GM18511 (cell line): ENCODE results near the gene NT5C3B.
"Not testable (repeated sequence)": the region's sequence is repeated elsewhere in the genome, so short reads cannot be mapped to it uniquely, and the experiment has no call there.

Experiments
- ATAC-seq: cut with Tn5 transposase; IDR thresholded peaks from one replicate; pipeline ENCODE4 v1.9.1; 2021; ENCODE audit warnings: mild to moderate bottlenecking, moderate library complexity; ENCODE audit not compliant: unreplicated experiment

Gene NT5C3B

GRCh38 chr17:41785091-41785858 is 50.8 kb downstream of the NT5C3B start:
- no peak for ATAC-seq

- no peak for ATAC-seq
Observed at GRCh38 chr17:41784207-41784744, 51.8 kb downstream of the NT5C3B start.

- ATAC-seq = no peak
Observed at GRCh38 chr17:41782142-41782541, 53.9 kb downstream of the NT5C3B start.

GRCh38 chr17:41781404-41782110 is 54.5 kb downstream of the NT5C3B start:
- ATAC-seq = no peak

- ATAC-seq = no peak
Observed at GRCh38 chr17:41779954-41780353, 56.1 kb downstream of the NT5C3B start.

- no peak for ATAC-seq
Observed at GRCh38 chr17:41777574-41778188, 58.4 kb downstream of the NT5C3B start.

- ATAC-seq = no peak
Observed at GRCh38 chr17:41777157-41777573, 58.9 kb downstream of the NT5C3B start.

GRCh38 chr17:41776262-41776900 is 59.7 kb downstream of the NT5C3B start:
- ATAC-seq = not testable (repeated sequence)

- ATAC-seq = no peak
Observed at GRCh38 chr17:41775394-41776226, 60.4 kb downstream of the NT5C3B start.
